Measurements from ENCODE around the gene MIA.
A peak's percentile ranks its signal among the peaks of the same experiment; 100 is the strongest.
"Not testable (repeated sequence)": the region's sequence is repeated elsewhere in the genome, so short reads cannot be mapped to it uniquely, and the experiment has no call there.

Gene MIA

GRCh38 chr19:40781140-40781539, 5.8 kb downstream of the MIA start:
- DNase-seq: no peak

GRCh38 chr19:40783711-40784110, 8.4 kb downstream of the MIA start:
- DNase-seq: no peak

- not testable (repeated sequence) for DNase-seq
Observed at GRCh38 chr19:40784146-40784545, 8.8 kb downstream of the MIA start.

GRCh38 chr19:40785526-40785925, 10.2 kb downstream of the MIA start:
- DNase-seq: no peak

GRCh38 chr19:40786060-40787037, 11.0 kb downstream of the MIA start:
- DNase-seq: no peak

- DNase-seq: no peak
Observed at GRCh38 chr19:40791349-40791748, 16.0 kb downstream of the MIA start.

- DNase-seq: no peak
Observed at GRCh38 chr19:40791996-40792395, 16.7 kb downstream of the MIA start.

- DNase-seq: no peak
Observed at GRCh38 chr19:40797166-40797962, 22.0 kb downstream of the MIA start.

GRCh38 chr19:40797963-40798682, 22.8 kb downstream of the MIA start:
- DNase-seq: peak; percentile 66

GRCh38 chr19:40798683-40799557, 23.6 kb downstream of the MIA start, which contains the start of gene EGLN2:
Gene EGLN2, plus strand, starts transcription at chr19:40799191. Its CDS starts 1,382 bp downstream, at chr19:40800573.
- DNase-seq: peak; percentile 100

GRCh38 chr19:40799558-40800338, 24.4 kb downstream of the MIA start:
- DNase-seq: no peak

GRCh38 chr19:40800339-40800996, 25.1 kb downstream of the MIA start:
- DNase-seq: no peak

GRCh38 chr19:40800997-40801377, 25.7 kb downstream of the MIA start:
- DNase-seq: no peak

- DNase-seq: no peak
Observed at GRCh38 chr19:40801426-40802299, 26.3 kb downstream of the MIA start.

- DNase-seq: no peak
Observed at GRCh38 chr19:40802300-40803169, 27.2 kb downstream of the MIA start.

- DNase-seq: no peak
Observed at GRCh38 chr19:40803170-40803856, 28.0 kb downstream of the MIA start.

- peak; percentile 52 for DNase-seq
Observed at GRCh38 chr19:40803857-40804782, 28.8 kb downstream of the MIA start.
